T-helper 2 cell treated with Interferon-gamma antibody and Interleukin-4, amounts not matched to agents 100 ng/mL and 5 ng/mL, for 36 hours (primary cell): ENCODE measurements around the gene SKIC3. TPM values are rescaled to one million over a fixed set of nuclear protein-coding genes. Genes with fewer than 3 reads are reported as not detected.

Experiments
- intact Hi-C: fragments of 100-400 bp; cut with micrococcal nuclease; formaldehyde crosslinking; loops from one replicate; pipeline ENCODE4 v1.15.1; 2023
- total RNA-seq: library from RNA; stranded (reverse); gene quantifications from 2 replicates; pipeline ENCODE4 v1.2.3, GENCODE V29; 2022

Gene SKIC3
- total RNA-seq, 1 donor from 2014 or later: 67.9 TPM

DNA sequence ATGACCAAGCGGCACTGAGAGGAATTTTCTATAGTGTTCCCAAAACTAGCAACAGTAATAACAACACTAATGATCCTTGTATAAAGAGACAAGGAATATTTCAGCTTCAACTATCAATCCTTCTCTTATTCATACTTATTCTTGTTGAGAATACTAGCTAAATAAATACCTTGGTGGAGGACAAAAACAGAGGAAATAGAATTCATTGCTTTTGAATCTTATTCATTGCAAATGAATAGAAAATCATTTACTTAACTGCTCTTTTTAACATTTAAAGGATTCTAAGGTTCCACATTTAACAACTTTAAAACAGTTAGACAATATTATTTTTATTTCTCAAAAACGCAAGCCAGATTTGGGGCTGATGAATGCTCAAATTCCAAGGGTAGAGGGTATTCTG, 22.4 kb downstream of the SKIC3 start:
- intact Hi-C loops: no loop called here

DNA sequence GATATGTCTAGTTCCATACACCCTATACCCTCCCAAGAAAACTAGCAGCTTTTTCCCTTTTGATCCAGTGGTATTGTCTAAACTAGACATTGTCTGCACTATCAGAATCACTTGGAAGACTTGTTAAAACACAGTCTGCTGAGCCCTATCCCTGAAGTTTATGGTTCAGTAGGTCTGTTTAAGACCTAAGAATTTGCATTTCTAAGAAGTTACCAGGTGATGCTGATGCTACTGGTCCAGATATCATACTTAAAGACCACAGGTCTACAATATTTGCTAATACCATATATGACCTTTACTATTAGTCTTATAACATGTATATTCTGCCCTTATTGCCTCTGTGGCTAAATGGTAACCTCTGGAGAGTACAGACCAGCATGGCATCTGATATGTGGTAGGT, 23.3 kb downstream of the SKIC3 start:
- intact Hi-C loops: no loop called here

DNA sequence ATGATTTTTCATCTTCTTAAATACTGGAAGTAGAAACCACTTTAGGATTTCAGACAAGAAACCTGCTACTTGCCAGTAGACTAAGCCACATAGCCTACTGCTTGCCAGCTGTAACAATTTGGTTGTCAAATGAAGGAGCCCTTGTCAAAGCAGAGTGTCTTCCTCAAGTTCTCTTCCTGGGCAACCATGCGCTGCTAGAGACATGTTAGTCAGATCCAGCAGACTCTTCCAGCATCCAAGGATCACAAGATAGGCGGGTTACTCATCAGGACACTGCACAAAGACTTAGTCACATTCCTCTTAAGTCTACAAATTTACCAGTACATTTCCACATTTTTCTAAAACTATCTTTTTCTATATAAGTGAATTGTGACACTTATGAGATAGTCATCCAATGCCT, 24.4 kb downstream of the SKIC3 start:
- intact Hi-C loops: no loop called here

DNA sequence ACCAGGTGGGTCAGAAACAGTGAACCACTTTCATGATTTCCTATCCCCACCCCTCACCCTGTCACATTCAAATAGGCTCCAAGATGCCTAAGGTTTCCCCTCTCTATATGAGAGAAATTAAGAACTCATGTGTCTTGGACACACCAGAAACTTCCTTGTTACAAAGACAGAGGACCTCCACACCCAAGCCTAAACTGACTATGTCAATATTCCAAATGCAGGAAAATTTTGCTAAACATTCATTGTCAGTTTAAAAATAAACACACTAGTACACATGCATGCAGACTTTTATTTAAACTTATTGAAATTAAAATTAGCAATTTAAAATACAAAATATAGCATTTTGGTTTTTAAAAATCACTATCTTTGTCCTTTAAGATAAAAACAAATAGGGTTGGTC, 26.2 kb downstream of the SKIC3 start:
- intact Hi-C loops: no loop called here

DNA sequence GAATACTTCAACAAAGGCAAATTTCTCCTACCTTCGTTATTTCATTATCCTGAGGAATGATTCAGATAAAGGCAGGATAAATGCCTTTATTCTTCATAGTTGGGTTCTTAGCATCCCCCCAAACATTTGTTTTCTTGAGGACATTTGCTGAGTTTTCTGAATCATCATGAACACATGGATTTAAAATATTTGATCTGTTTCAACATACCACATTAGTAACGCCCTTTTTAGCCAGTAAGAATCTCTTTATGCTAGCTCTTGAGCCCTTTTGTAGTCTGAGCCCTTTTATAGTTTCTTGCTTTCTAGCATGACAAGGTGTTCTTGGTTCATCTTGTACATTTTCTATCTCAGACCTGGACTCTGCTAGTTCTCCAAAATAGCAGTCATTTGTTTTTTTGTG, 27.9 kb downstream of the SKIC3 start:
- intact Hi-C loops: no loop called here

DNA sequence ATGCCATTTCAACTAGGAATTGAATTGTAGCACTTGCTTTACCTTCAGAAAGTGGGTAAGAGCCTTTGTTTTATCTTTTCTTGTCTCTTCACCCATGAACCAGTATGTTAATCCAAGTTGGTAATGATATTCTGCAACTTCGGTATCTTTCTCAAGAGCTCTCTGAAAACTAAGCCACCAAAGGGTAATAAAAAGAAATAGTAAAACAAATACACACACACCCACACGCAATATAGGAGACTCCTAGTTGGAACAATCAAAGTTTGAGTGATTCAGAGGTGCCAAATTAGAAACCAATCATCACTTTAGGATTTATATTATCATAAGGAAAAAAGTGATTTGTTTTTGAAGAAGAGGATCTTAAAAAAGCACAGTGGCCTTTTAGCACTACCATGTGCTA, 30.4 kb downstream of the SKIC3 start:
- intact Hi-C loops: no loop called here

- intact Hi-C loops: no loop called here
These were observed 34.6 kb downstream of the SKIC3 start for GRCh38 chr5:95520206-95520605.

GRCh38 chr5:95519681-95520080, 35.1 kb downstream of the SKIC3 start:
- intact Hi-C loops: no loop called here

DNA sequence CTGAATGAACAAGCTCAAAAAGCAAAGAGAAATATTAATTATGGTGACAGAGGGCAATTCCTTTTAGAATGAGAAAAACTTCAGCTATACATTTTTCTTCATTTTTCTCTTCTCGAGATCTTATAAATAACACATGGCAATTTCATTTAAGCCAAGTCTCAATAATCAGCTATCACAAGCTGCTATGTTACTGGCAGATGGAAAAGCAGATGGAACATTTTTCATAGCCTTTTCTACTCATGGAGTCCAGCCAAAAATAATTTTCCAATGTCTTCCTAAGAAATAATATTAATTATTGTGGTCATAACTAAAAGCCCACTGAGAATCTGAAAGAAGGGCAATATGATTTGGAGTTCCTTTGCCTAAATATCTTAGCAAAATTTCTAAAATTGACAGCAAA, 35.6 kb downstream of the SKIC3 start:
- intact Hi-C loops: no loop called here

- intact Hi-C loops: no loop called here
These were observed 36.4 kb downstream of the SKIC3 start for GRCh38 chr5:95518417-95518816.

- intact Hi-C loops: no loop called here
These were observed 43.2 kb downstream of the SKIC3 start for GRCh38 chr5:95511606-95512005.

- intact Hi-C loops: no loop called here
These were observed 46.2 kb downstream of the SKIC3 start for GRCh38 chr5:95508550-95508949.

Other genes starting within 250 kb of the SKIC3 start
- not detected in 2 replicates for gene FAM81B, start 163.6 kb downstream of the SKIC3 start, total RNA-seq
- 4.0 and 4.2 TPM in 2 replicates for gene ARSK, start 124 bp upstream of the SKIC3 start, total RNA-seq
- gene GPR150, start 65.1 kb upstream of the SKIC3 start, total RNA-seq: 0.30 and 0.48 TPM in 2 replicates
- 4.7 and 4.9 TPM in 2 replicates for gene RFESD, start 91.8 kb upstream of the SKIC3 start, total RNA-seq
- not detected in 2 replicates for gene SPATA9, start 128.0 kb upstream of the SKIC3 start, total RNA-seq
- gene RHOBTB3, start 176.4 kb upstream of the SKIC3 start, total RNA-seq: 0.41 and 0.59 TPM in 2 replicates